ENCODE data around the gene SHROOM2. TPM values are rescaled to one million over a fixed set of nuclear protein-coding genes. Genes with fewer than 3 reads are reported as not detected.

SHROOM2 gene
- total RNA-seq, 1 experiment from 2014 or later, result 14.1 TPM

DNA sequence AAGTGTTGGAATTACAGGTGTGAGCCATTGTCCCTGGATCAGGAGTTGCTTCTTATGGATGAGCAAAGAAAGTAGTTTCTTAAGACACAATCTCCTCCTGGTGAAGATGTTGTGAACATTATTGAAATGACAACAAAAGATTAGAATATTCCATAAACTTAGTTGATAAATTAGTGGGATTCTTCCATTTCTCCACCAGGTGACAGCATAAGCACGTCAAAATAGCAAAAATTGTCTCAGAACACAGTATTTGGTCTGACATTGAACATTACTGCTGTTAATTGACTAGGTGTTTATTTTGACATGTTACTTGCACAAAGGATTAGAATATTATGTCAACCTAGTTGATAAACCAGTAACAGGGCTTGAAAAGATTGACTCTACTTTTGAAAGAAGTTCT is 202.5 kb downstream of the SHROOM2 start:
- CTCF ChIA-PET, result no interaction called here
- H3K27me3 Mint-ChIP-seq (ENCODE audit: unreplicated experiment), result no peaks in the 10 kb centered on the region
- DNase-seq, result no peak
- TF ChIP-seq, protein P1, sequence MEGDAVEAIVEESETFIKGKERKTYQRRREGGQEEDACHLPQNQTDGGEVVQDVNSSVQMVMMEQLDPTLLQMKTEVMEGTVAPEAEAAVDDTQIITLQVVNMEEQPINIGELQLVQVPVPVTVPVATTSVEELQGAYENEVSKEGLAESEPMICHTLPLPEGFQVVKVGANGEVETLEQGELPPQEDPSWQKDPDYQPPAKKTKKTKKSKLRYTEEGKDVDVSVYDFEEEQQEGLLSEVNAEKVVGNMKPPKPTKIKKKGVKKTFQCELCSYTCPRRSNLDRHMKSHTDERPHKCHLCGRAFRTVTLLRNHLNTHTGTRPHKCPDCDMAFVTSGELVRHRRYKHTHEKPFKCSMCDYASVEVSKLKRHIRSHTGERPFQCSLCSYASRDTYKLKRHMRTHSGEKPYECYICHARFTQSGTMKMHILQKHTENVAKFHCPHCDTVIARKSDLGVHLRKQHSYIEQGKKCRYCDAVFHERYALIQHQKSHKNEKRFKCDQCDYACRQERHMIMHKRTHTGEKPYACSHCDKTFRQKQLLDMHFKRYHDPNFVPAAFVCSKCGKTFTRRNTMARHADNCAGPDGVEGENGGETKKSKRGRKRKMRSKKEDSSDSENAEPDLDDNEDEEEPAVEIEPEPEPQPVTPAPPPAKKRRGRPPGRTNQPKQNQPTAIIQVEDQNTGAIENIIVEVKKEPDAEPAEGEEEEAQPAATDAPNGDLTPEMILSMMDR (IDR thresholded peaks at IDR 0.05; ENCODE audit: unreplicated experiment), result peak; percentile 42
- no peak overlapping the region for H3K4me3 Mint-ChIP-seq (ENCODE audit: low read depth, unreplicated experiment)
- BruUV-seq (replicated peaks), result no TSS peak
- H3K9me3 Mint-ChIP-seq (ENCODE audit: low read depth, unreplicated experiment), result peaks cover 3% of the 10 kb centered on the region
- no peaks in the 10 kb centered on the region for H3K36me3 Mint-ChIP-seq (ENCODE audit: insufficient read depth, unreplicated experiment)
- H3K27ac Mint-ChIP-seq (ENCODE audit: unreplicated experiment), result no peak overlapping the region
- H3K4me1 Mint-ChIP-seq (ENCODE audit: low read depth, unreplicated experiment), result no peaks in the 10 kb centered on the region
- intact Hi-C loops (cut with micrococcal nuclease; ENCODE audit: unreplicated experiment), result loop anchor here (2.0 to 10.0 kb wide), 3 partner anchors 104 to 1174 kb away; no protein-coding TSS in a partner anchor

DNA sequence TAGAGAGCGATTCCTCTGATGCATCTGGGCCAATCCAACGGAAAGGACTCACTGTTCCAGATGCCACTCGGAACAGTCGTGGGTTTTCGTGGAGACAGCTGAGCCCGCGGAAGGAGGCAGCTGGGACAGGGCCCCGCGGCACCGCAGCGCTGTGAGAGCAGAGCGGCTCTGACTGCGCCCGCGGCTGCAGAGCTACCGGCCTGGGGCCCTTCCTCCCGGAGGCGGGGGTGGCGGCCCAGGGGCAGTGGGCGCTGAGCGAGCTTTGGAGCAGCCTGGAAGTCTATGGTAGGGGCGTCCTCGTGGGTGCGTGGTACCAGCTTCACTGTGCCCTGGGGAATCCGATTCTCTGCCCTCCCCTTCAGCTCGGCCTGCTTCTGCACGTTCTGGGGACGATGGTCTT is 205.8 kb downstream of the SHROOM2 start:
- Mint-ChIP-seq H3K4me3 (ENCODE audit: low read depth, unreplicated experiment) (no peak overlapping the region), H3K27me3 (ENCODE audit: unreplicated experiment) (no peaks in the 10 kb centered on the region), H3K36me3 (ENCODE audit: insufficient read depth, unreplicated experiment) (no peaks in the 10 kb centered on the region), H3K4me1 (ENCODE audit: low read depth, unreplicated experiment) (no peaks in the 10 kb centered on the region), H3K9me3 (ENCODE audit: low read depth, unreplicated experiment) (no peaks in the 10 kb centered on the region), H3K27ac (ENCODE audit: unreplicated experiment) (no peak overlapping the region)
- BruUV-seq (replicated peaks), result no TSS peak
- intact Hi-C loops (cut with micrococcal nuclease; ENCODE audit: unreplicated experiment), result no loop called here
- DNase-seq, result no peak
- TF ChIP-seq, protein P1 (IDR thresholded peaks at IDR 0.05; ENCODE audit: unreplicated experiment), result no peak
- CTCF ChIA-PET, result interaction anchor here (0.5 to 1.1 kb wide), 3 partner anchors 9 to 128 kb away, joined by 3 read pairs; no protein-coding TSS in a partner anchor

DNA sequence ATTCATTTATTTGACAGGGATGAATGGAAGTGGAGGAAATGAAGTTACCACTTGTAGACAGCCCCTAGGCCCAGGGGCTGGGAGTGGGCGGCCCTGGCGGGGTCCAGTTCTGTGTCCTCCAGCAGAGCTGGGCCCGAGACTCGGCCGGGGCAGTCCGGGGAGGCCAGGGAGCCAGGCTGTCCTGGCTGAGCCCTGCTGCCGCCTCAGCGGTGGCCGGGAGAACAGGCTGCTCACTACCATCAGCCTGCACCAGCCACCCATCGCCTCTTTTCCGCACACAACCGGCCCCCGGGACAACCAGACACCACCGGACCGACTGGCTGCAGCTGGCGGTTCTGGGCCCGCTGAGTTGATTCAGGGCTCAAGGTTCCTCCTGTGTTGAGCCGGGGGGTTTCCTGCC is 206.5 kb downstream of the SHROOM2 start:
- CTCF ChIA-PET, result interaction anchor here (0.7 to 1.1 kb wide), 2 partner anchors 9 to 127 kb away, joined by 3 read pairs; no protein-coding TSS in a partner anchor
- H3K9me3 Mint-ChIP-seq (ENCODE audit: low read depth, unreplicated experiment), result no peaks in the 10 kb centered on the region
- no peaks in the 10 kb centered on the region for H3K4me1 Mint-ChIP-seq (ENCODE audit: low read depth, unreplicated experiment)
- no peaks in the 10 kb centered on the region for H3K27me3 Mint-ChIP-seq (ENCODE audit: unreplicated experiment)
- no peak overlapping the region for H3K27ac Mint-ChIP-seq (ENCODE audit: unreplicated experiment)
- TF ChIP-seq, protein P1 (IDR thresholded peaks at IDR 0.05; ENCODE audit: unreplicated experiment), result no peak
- BruUV-seq (replicated peaks), result no TSS peak
- H3K4me3 Mint-ChIP-seq (ENCODE audit: low read depth, unreplicated experiment), result no peak overlapping the region
- DNase-seq, result no peak
- intact Hi-C loops (cut with micrococcal nuclease; ENCODE audit: unreplicated experiment), result no loop called here
- H3K36me3 Mint-ChIP-seq (ENCODE audit: insufficient read depth, unreplicated experiment), result no peaks in the 10 kb centered on the region

GRCh38 chrX:9995855-9996339 is 209.7 kb downstream of the SHROOM2 start:
- no peaks in the 10 kb centered on the region for H3K36me3 Mint-ChIP-seq (ENCODE audit: insufficient read depth, unreplicated experiment)
- CTCF ChIA-PET, result no interaction called here
- no peaks in the 10 kb centered on the region for H3K9me3 Mint-ChIP-seq (ENCODE audit: low read depth, unreplicated experiment)
- no peaks in the 10 kb centered on the region for H3K4me1 Mint-ChIP-seq (ENCODE audit: low read depth, unreplicated experiment)
- H3K27ac Mint-ChIP-seq (ENCODE audit: unreplicated experiment), result no peak overlapping the region
- no TSS peak for BruUV-seq (replicated peaks)
- intact Hi-C loops (cut with micrococcal nuclease; ENCODE audit: unreplicated experiment), result loop anchor here (1.0 kb wide), 1 partner anchor 123 kb away; no protein-coding TSS in a partner anchor
- DNase-seq, result peak; percentile 82
- H3K4me3 Mint-ChIP-seq (ENCODE audit: low read depth, unreplicated experiment), result no peak overlapping the region
- TF ChIP-seq, protein P1 (IDR thresholded peaks at IDR 0.05; ENCODE audit: unreplicated experiment), result peak; percentile 95
- no peaks in the 10 kb centered on the region for H3K27me3 Mint-ChIP-seq (ENCODE audit: unreplicated experiment)
